ENCODE measurements around the gene MKRN1.
"Not testable (repeated sequence)": the region's sequence is repeated elsewhere in the genome, so short reads cannot be mapped to it uniquely, and the experiment has no call there.

Gene MKRN1

GRCh38 chr7:140479739-140480084, 407 bp upstream of the MKRN1 start:
- peak overlapping the region; percentile 89 for H3K4me3 ChIP-seq (ENCODE audit: low read length)
- peaks cover 13% of the 10 kb centered on the region for H3K27me3 ChIP-seq (ENCODE audit: control insufficient read depth, insufficient read depth, low read length)
- H3K36me3 ChIP-seq (ENCODE audit: insufficient read depth, low read length), result no peaks in the 10 kb centered on the region
- no peaks in the 10 kb centered on the region for H3K9me3 ChIP-seq (replicated peaks; ENCODE audit: low read length)
- peak overlapping the region; percentile 93 for H3K4me2 ChIP-seq (ENCODE audit: low read length)
- peaks cover 3% of the 10 kb centered on the region for H3K4me1 ChIP-seq (ENCODE audit: control insufficient read depth, insufficient read depth, low read length)
- peak overlapping the region; percentile 93 for H3K9ac ChIP-seq (ENCODE audit: low read depth, low read length)

- Histone ChIP-seq H3K9me3 (replicated peaks; ENCODE audit: low read length) (no peaks in the 10 kb centered on the region), H3K4me1 (ENCODE audit: control insufficient read depth, insufficient read depth, low read length) (peaks cover 3% of the 10 kb centered on the region), H3K4me3 (ENCODE audit: low read length) (peak overlapping the region; percentile 89), H3K9ac (ENCODE audit: low read depth, low read length) (peak overlapping the region; percentile 93), H3K4me2 (ENCODE audit: low read length) (peak overlapping the region; percentile 93), H3K27me3 (ENCODE audit: control insufficient read depth, insufficient read depth, low read length) (peaks cover 3% of the 10 kb centered on the region), H3K36me3 (ENCODE audit: insufficient read depth, low read length) (no peaks in the 10 kb centered on the region)
Measured at GRCh38 chr7:140478246-140479061, 851 bp downstream of the MKRN1 start.

GRCh38 chr7:140476698-140477261, 2.5 kb downstream of the MKRN1 start:
- Histone ChIP-seq H3K9ac (ENCODE audit: low read depth, low read length) (no peak overlapping the region), H3K36me3 (ENCODE audit: insufficient read depth, low read length) (peaks cover under 1% of the 10 kb centered on the region), H3K4me3 (ENCODE audit: low read length) (no peak overlapping the region)

GRCh38 chr7:140475747-140476333, 3.5 kb downstream of the MKRN1 start:
- Histone ChIP-seq H3K36me3 (ENCODE audit: insufficient read depth, low read length) (peaks cover 5% of the 10 kb centered on the region), H3K4me2 (ENCODE audit: low read length) (no peak overlapping the region), H3K27me3 (ENCODE audit: control insufficient read depth, insufficient read depth, low read length) (no peaks in the 10 kb centered on the region), H3K9ac (ENCODE audit: low read depth, low read length) (no peak overlapping the region), H3K4me3 (ENCODE audit: low read length) (no peak overlapping the region), H3K9me3 (replicated peaks; ENCODE audit: low read length) (no peaks in the 10 kb centered on the region), H3K4me1 (ENCODE audit: control insufficient read depth, insufficient read depth, low read length) (peaks cover 3% of the 10 kb centered on the region)

More at GRCh38 chr7:140476698-140477261, 2.5 kb downstream of the MKRN1 start:
- H3K9me3 ChIP-seq (replicated peaks; ENCODE audit: low read length), result no peaks in the 10 kb centered on the region
- H3K4me1 ChIP-seq (ENCODE audit: control insufficient read depth, insufficient read depth, low read length), result peaks cover 3% of the 10 kb centered on the region
- no peak overlapping the region for H3K4me2 ChIP-seq (ENCODE audit: low read length)
- H3K27me3 ChIP-seq (ENCODE audit: control insufficient read depth, insufficient read depth, low read length), result no peaks in the 10 kb centered on the region

- Histone ChIP-seq H3K4me1 (ENCODE audit: control insufficient read depth, insufficient read depth, low read length) (no peaks in the 10 kb centered on the region), H3K9ac (ENCODE audit: low read depth, low read length) (no peak overlapping the region), H3K4me2 (ENCODE audit: low read length) (no peak overlapping the region), H3K9me3 (replicated peaks; ENCODE audit: low read length) (no peaks in the 10 kb centered on the region), H3K4me3 (ENCODE audit: low read length) (no peak overlapping the region), H3K36me3 (ENCODE audit: insufficient read depth, low read length) (peaks cover 25% of the 10 kb centered on the region), H3K27me3 (ENCODE audit: control insufficient read depth, insufficient read depth, low read length) (no peaks in the 10 kb centered on the region)
Measured at GRCh38 chr7:140463111-140463510, 16.2 kb downstream of the MKRN1 start.

GRCh38 chr7:140458916-140459315, 20.4 kb downstream of the MKRN1 start:
- no peak overlapping the region for H3K4me2 ChIP-seq (ENCODE audit: low read length)
- no peaks in the 10 kb centered on the region for H3K27me3 ChIP-seq (ENCODE audit: control insufficient read depth, insufficient read depth, low read length)
- H3K9ac ChIP-seq (ENCODE audit: low read depth, low read length), result no peak overlapping the region
- H3K4me1 ChIP-seq (ENCODE audit: control insufficient read depth, insufficient read depth, low read length), result no peaks in the 10 kb centered on the region
- no peak overlapping the region for H3K4me3 ChIP-seq (ENCODE audit: low read length)
- no peaks in the 10 kb centered on the region for H3K9me3 ChIP-seq (replicated peaks; ENCODE audit: low read length)
- peaks cover 49% of the 10 kb centered on the region for H3K36me3 ChIP-seq (ENCODE audit: insufficient read depth, low read length)

- Histone ChIP-seq H3K9ac (ENCODE audit: low read depth, low read length) (no peak overlapping the region), H3K27me3 (ENCODE audit: control insufficient read depth, insufficient read depth, low read length) (no peaks in the 10 kb centered on the region), H3K4me3 (ENCODE audit: low read length) (no peak overlapping the region), H3K36me3 (ENCODE audit: insufficient read depth, low read length) (peaks cover 49% of the 10 kb centered on the region), H3K4me1 (ENCODE audit: control insufficient read depth, insufficient read depth, low read length) (no peaks in the 10 kb centered on the region), H3K9me3 (replicated peaks; ENCODE audit: low read length) (no peaks in the 10 kb centered on the region), H3K4me2 (ENCODE audit: low read length) (no peak overlapping the region)
Measured at GRCh38 chr7:140458201-140458600, 21.1 kb downstream of the MKRN1 start.

GRCh38 chr7:140456551-140457051, 22.7 kb downstream of the MKRN1 start:
- Histone ChIP-seq H3K36me3 (ENCODE audit: insufficient read depth, low read length) (peaks cover 46% of the 10 kb centered on the region), H3K4me2 (ENCODE audit: low read length) (no peak overlapping the region), H3K9ac (ENCODE audit: low read depth, low read length) (no peak overlapping the region), H3K4me1 (ENCODE audit: control insufficient read depth, insufficient read depth, low read length) (no peaks in the 10 kb centered on the region), H3K4me3 (ENCODE audit: low read length) (no peak overlapping the region), H3K27me3 (ENCODE audit: control insufficient read depth, insufficient read depth, low read length) (no peaks in the 10 kb centered on the region), H3K9me3 (replicated peaks; ENCODE audit: low read length) (no peaks in the 10 kb centered on the region)

- no peaks in the 10 kb centered on the region for H3K9me3 ChIP-seq (replicated peaks; ENCODE audit: low read length)
- no peaks in the 10 kb centered on the region for H3K4me1 ChIP-seq (ENCODE audit: control insufficient read depth, insufficient read depth, low read length)
- no peak overlapping the region for H3K9ac ChIP-seq (ENCODE audit: low read depth, low read length)
- no peak overlapping the region for H3K4me3 ChIP-seq (ENCODE audit: low read length)
- peaks cover 44% of the 10 kb centered on the region for H3K36me3 ChIP-seq (ENCODE audit: insufficient read depth, low read length)
- H3K4me2 ChIP-seq (ENCODE audit: low read length), result no peak overlapping the region
- H3K27me3 ChIP-seq (ENCODE audit: control insufficient read depth, insufficient read depth, low read length), result no peaks in the 10 kb centered on the region
Measured at GRCh38 chr7:140455743-140456142, 23.6 kb downstream of the MKRN1 start.

GRCh38 chr7:140454657-140455015, 24.7 kb downstream of the MKRN1 start:
- Histone ChIP-seq H3K9ac (ENCODE audit: low read depth, low read length) (no peak overlapping the region), H3K4me1 (ENCODE audit: control insufficient read depth, insufficient read depth, low read length) (no peaks in the 10 kb centered on the region), H3K36me3 (ENCODE audit: insufficient read depth, low read length) (peaks cover 42% of the 10 kb centered on the region), H3K27me3 (ENCODE audit: control insufficient read depth, insufficient read depth, low read length) (no peaks in the 10 kb centered on the region), H3K4me2 (ENCODE audit: low read length) (no peak overlapping the region), H3K9me3 (replicated peaks; ENCODE audit: low read length) (no peaks in the 10 kb centered on the region), H3K4me3 (ENCODE audit: low read length) (no peak overlapping the region)

- not testable (repeated sequence) for H3K9me3 ChIP-seq (replicated peaks; ENCODE audit: low read length); H3K4me3 ChIP-seq (ENCODE audit: low read length); H3K4me2 ChIP-seq (ENCODE audit: low read length); H3K9ac ChIP-seq (ENCODE audit: low read depth, low read length); H3K27me3 ChIP-seq (ENCODE audit: control insufficient read depth, insufficient read depth, low read length); H3K4me1 ChIP-seq (ENCODE audit: control insufficient read depth, insufficient read depth, low read length)
- peaks cover 41% of the 10 kb centered on the region for H3K36me3 ChIP-seq (ENCODE audit: insufficient read depth, low read length)
Measured at GRCh38 chr7:140453785-140454656, 25.3 kb downstream of the MKRN1 start.

Data from skeletal muscle satellite cell (primary cell).